Activated T-helper 17 cell treated with anti-CD3 and anti-CD28 coated beads, Interleukin-2, amount 50 U/mL, for 72 hours (primary cell): Measurements from ENCODE around the gene ATF6B. TPM values are rescaled to one million over a fixed set of nuclear protein-coding genes. Genes with fewer than 3 reads are reported as not detected.
A peak's percentile ranks its signal among the peaks of the same experiment; 100 is the strongest.

ENCODE experiments used
- ATAC-seq: fragments of 150-1000 bp; cut with Tn5 transposase; replicated peaks from 2 replicates; pipeline ENCODE4 v1.10.0; 2021; ENCODE audit warnings: mild to moderate bottlenecking, moderate library complexity
- H3K27ac Mint-ChIP-seq: one replicate; pipeline ENCODE4 v1.8.0; 2022; ENCODE audit warnings: mixed read lengths
- H3K27me3 Mint-ChIP-seq: one replicate; pipeline ENCODE4 v1.8.0; 2022; ENCODE audit warnings: mixed read lengths
- H3K36me3 Mint-ChIP-seq: one replicate; pipeline ENCODE4 v1.8.0; 2022; ENCODE audit warnings: low read depth, mild to moderate bottlenecking, mixed read lengths
- H3K4me1 Mint-ChIP-seq: one replicate; pipeline ENCODE4 v1.8.0; 2022; ENCODE audit warnings: mixed read lengths
- H3K4me3 Mint-ChIP-seq: one replicate; pipeline ENCODE4 v1.8.0; 2022; ENCODE audit warnings: mild to moderate bottlenecking, mixed read lengths
- H3K9me3 Mint-ChIP-seq: one replicate; pipeline ENCODE4 v1.8.0; 2022; ENCODE audit warnings: mixed read lengths
- total RNA-seq, 2 donors: library from RNA; stranded (reverse); gene quantifications; one replicate each; pipeline ENCODE4 v1.2.3, GENCODE V29; 2022

ATF6B gene
- 10 to 100 TPM; 73.4 to 99.9 TPM for total RNA-seq

GRCh38 chr6:32127717-32128592 is at the start of gene ATF6B:
Gene ATF6B, minus strand, starts transcription at chr6:32128246. Its CDS starts 39 bp downstream, at chr6:32128207.
- Mint-ChIP-seq H3K4me3 (peak within 1 kb of the TSS; percentile 89), H3K27me3 (no peaks in the 10 kb centered on the region), H3K9me3 (no peaks in the 10 kb centered on the region), H3K4me1 (peaks cover 27% of the 10 kb centered on the region), H3K36me3 (peaks cover 52% of the 10 kb centered on the region), H3K27ac (peak within 1 kb of the TSS; percentile 98)
- ATAC-seq, result peak; percentile 93

GRCh38 chr6:32177183-32177787 is 49.2 kb upstream of the ATF6B start:
- peak overlapping the region; percentile 90 for H3K4me3 Mint-ChIP-seq
- H3K9me3 Mint-ChIP-seq, result no peaks in the 10 kb centered on the region
- H3K27me3 Mint-ChIP-seq, result no peaks in the 10 kb centered on the region
- ATAC-seq, result no peak
- peaks cover 33% of the 10 kb centered on the region for H3K4me1 Mint-ChIP-seq
- peaks cover 50% of the 10 kb centered on the region for H3K36me3 Mint-ChIP-seq
- H3K27ac Mint-ChIP-seq, result peak overlapping the region; percentile 96

- peaks cover 33% of the 10 kb centered on the region for H3K4me1 Mint-ChIP-seq
- no peaks in the 10 kb centered on the region for H3K9me3 Mint-ChIP-seq
- peak overlapping the region; percentile 96 for H3K27ac Mint-ChIP-seq
- ATAC-seq, result no peak
- no peaks in the 10 kb centered on the region for H3K27me3 Mint-ChIP-seq
- peak overlapping the region; percentile 90 for H3K4me3 Mint-ChIP-seq
- peaks cover 43% of the 10 kb centered on the region for H3K36me3 Mint-ChIP-seq
Measured at GRCh38 chr6:32176476-32177182, 48.6 kb upstream of the ATF6B start.

GRCh38 chr6:32175711-32176475 is 47.8 kb upstream of the ATF6B start, which contains the start of gene AGPAT1:
Gene AGPAT1, minus strand, starts transcription at chr6:32176084. Its CDS starts 4,588 bp downstream, at chr6:32171496.
- H3K27me3 Mint-ChIP-seq, result no peaks in the 10 kb centered on the region
- peaks cover 33% of the 10 kb centered on the region for H3K4me1 Mint-ChIP-seq
- H3K36me3 Mint-ChIP-seq, result peaks cover 41% of the 10 kb centered on the region
- H3K4me3 Mint-ChIP-seq, result peak within 1 kb of the TSS; percentile 90
- peak; percentile 61 for ATAC-seq
- H3K27ac Mint-ChIP-seq, result peak within 1 kb of the TSS; percentile 96
- no peaks in the 10 kb centered on the region for H3K9me3 Mint-ChIP-seq

GRCh38 chr6:32175322-32175710 is 47.3 kb upstream of the ATF6B start:
- H3K27ac Mint-ChIP-seq, result peak overlapping the region; percentile 42
- H3K9me3 Mint-ChIP-seq, result no peaks in the 10 kb centered on the region
- H3K4me1 Mint-ChIP-seq, result peaks cover 33% of the 10 kb centered on the region
- peak overlapping the region; percentile 90 for H3K4me3 Mint-ChIP-seq
- no peaks in the 10 kb centered on the region for H3K27me3 Mint-ChIP-seq
- no peak for ATAC-seq
- peaks cover 41% of the 10 kb centered on the region for H3K36me3 Mint-ChIP-seq

GRCh38 chr6:32174416-32174815 is 46.4 kb upstream of the ATF6B start:
- Mint-ChIP-seq H3K9me3 (no peaks in the 10 kb centered on the region), H3K27ac (peak overlapping the region; percentile 14), H3K4me1 (peaks cover 31% of the 10 kb centered on the region), H3K36me3 (peaks cover 41% of the 10 kb centered on the region), H3K4me3 (peak overlapping the region; percentile 90), H3K27me3 (no peaks in the 10 kb centered on the region)
- no peak for ATAC-seq

GRCh38 chr6:32173051-32173727 is 45.1 kb upstream of the ATF6B start:
- H3K27ac Mint-ChIP-seq, result peak overlapping the region; percentile 14
- no peak for ATAC-seq
- H3K36me3 Mint-ChIP-seq, result peaks cover 38% of the 10 kb centered on the region
- H3K9me3 Mint-ChIP-seq, result no peaks in the 10 kb centered on the region
- no peaks in the 10 kb centered on the region for H3K27me3 Mint-ChIP-seq
- no peak overlapping the region for H3K4me3 Mint-ChIP-seq
- H3K4me1 Mint-ChIP-seq, result peaks cover 23% of the 10 kb centered on the region

GRCh38 chr6:32171234-32171633 is 43.2 kb upstream of the ATF6B start:
- H3K9me3 Mint-ChIP-seq, result no peaks in the 10 kb centered on the region
- H3K4me1 Mint-ChIP-seq, result peaks cover 18% of the 10 kb centered on the region
- no peak overlapping the region for H3K4me3 Mint-ChIP-seq
- peak overlapping the region; percentile 17 for H3K27ac Mint-ChIP-seq
- no peak for ATAC-seq
- no peaks in the 10 kb centered on the region for H3K27me3 Mint-ChIP-seq
- peaks cover 39% of the 10 kb centered on the region for H3K36me3 Mint-ChIP-seq

GRCh38 chr6:32170294-32170693 is 42.2 kb upstream of the ATF6B start:
- ATAC-seq, result no peak
- H3K36me3 Mint-ChIP-seq, result peaks cover 39% of the 10 kb centered on the region
- no peaks in the 10 kb centered on the region for H3K9me3 Mint-ChIP-seq
- H3K4me1 Mint-ChIP-seq, result peaks cover 16% of the 10 kb centered on the region
- no peak overlapping the region for H3K4me3 Mint-ChIP-seq
- H3K27me3 Mint-ChIP-seq, result no peaks in the 10 kb centered on the region
- H3K27ac Mint-ChIP-seq, result peak overlapping the region; percentile 59

- peaks cover 16% of the 10 kb centered on the region for H3K4me1 Mint-ChIP-seq
- H3K27ac Mint-ChIP-seq, result peak overlapping the region; percentile 38
- no peaks in the 10 kb centered on the region for H3K27me3 Mint-ChIP-seq
- H3K36me3 Mint-ChIP-seq, result peaks cover 45% of the 10 kb centered on the region
- ATAC-seq, result no peak
- H3K4me3 Mint-ChIP-seq, result no peak overlapping the region
- no peaks in the 10 kb centered on the region for H3K9me3 Mint-ChIP-seq
Measured at GRCh38 chr6:32168807-32169591, 41.0 kb upstream of the ATF6B start.

GRCh38 chr6:32168350-32168749 is 40.3 kb upstream of the ATF6B start:
- peak overlapping the region; percentile 38 for H3K27ac Mint-ChIP-seq
- no peak for ATAC-seq
- peaks cover 45% of the 10 kb centered on the region for H3K36me3 Mint-ChIP-seq
- no peaks in the 10 kb centered on the region for H3K9me3 Mint-ChIP-seq
- no peak overlapping the region for H3K4me3 Mint-ChIP-seq
- peaks cover 10% of the 10 kb centered on the region for H3K4me1 Mint-ChIP-seq
- no peaks in the 10 kb centered on the region for H3K27me3 Mint-ChIP-seq

- Mint-ChIP-seq H3K27me3 (no peaks in the 10 kb centered on the region), H3K36me3 (peaks cover 45% of the 10 kb centered on the region), H3K27ac (peak overlapping the region; percentile 38), H3K9me3 (no peaks in the 10 kb centered on the region), H3K4me3 (no peak overlapping the region), H3K4me1 (peaks cover 9% of the 10 kb centered on the region)
- no peak for ATAC-seq
Measured at GRCh38 chr6:32167761-32168262, 39.8 kb upstream of the ATF6B start.
